ENCODE measurements around the gene CAMK2A.

DNA sequence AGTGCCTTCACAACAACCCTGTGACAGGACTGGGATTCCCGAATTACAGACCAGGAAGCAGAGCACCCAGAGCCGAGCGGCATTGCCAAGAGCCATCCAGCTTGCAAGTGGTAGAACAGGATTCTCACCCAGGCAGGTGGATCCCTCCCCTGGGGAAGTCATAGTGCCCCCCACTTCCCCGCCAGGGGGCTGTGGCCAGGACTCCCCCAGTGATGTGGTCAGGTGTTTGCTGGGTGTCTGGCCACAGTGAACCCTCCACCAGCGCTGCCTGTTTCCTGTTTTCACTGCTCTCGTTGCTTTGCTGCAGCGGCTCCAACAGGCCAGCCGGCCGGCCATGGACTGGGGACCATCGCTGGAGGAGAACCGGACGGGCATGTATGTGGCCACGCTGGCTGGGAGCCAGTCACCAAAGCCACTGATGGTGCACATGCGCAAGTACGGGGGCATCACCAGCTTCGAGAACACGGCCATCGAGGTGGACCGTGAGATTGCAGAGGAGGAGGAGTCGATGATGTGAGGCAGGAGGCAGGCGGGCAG is 80.4 kb downstream of the CAMK2A start:
- no peak for TF ChIP-seq KDM1A (IDR thresholded peaks at IDR 0.05; ENCODE audit: low read depth)
- TF ChIP-seq, protein P1, sequence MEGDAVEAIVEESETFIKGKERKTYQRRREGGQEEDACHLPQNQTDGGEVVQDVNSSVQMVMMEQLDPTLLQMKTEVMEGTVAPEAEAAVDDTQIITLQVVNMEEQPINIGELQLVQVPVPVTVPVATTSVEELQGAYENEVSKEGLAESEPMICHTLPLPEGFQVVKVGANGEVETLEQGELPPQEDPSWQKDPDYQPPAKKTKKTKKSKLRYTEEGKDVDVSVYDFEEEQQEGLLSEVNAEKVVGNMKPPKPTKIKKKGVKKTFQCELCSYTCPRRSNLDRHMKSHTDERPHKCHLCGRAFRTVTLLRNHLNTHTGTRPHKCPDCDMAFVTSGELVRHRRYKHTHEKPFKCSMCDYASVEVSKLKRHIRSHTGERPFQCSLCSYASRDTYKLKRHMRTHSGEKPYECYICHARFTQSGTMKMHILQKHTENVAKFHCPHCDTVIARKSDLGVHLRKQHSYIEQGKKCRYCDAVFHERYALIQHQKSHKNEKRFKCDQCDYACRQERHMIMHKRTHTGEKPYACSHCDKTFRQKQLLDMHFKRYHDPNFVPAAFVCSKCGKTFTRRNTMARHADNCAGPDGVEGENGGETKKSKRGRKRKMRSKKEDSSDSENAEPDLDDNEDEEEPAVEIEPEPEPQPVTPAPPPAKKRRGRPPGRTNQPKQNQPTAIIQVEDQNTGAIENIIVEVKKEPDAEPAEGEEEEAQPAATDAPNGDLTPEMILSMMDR (IDR thresholded peaks at IDR 0.05): no peak

Data from A549 (cell line).